ENCODE data around the gene MYBBP1A.

- no peak for TF ChIP-seq CEBPG (CRISPR knock-in tag; IDR thresholded peaks at IDR 0.05)
- no peak for TF ChIP-seq CEBPG (tag; conservative IDR thresholded peaks at IDR 0.05 in 1 of 2, IDR thresholded peaks at IDR 0.05 in 1 of 2)
- peak; percentile 68; the same call in 1 of the 2 replicates for TF ChIP-seq BCOR (IDR thresholded peaks at IDR 0.05)
- no peak for TF ChIP-seq POLR2A (conservative IDR thresholded peaks at IDR 0.05)
- no peak for TF ChIP-seq PHF8 (IDR thresholded peaks at IDR 0.05; ENCODE audit: borderline replicate concordance, low read length)
- TF ChIP-seq ASH1L (IDR thresholded peaks at IDR 0.05; ENCODE audit: borderline replicate concordance, low read depth, partially characterized antibody): no peak
- no peak for TF ChIP-seq SREBF2 (CRISPR knock-in tag; IDR thresholded peaks at IDR 0.05)
- TF ChIP-seq HDAC6 (IDR thresholded peaks at IDR 0.05; ENCODE audit: low read depth, low read length): no peak
- no peak for TF ChIP-seq MXI1 (IDR thresholded peaks at IDR 0.05; ENCODE audit: low read depth, low read length)
- no peak for TF ChIP-seq NR2F6 (CRISPR knock-in tag; IDR thresholded peaks at IDR 0.05)
- no peak for TF ChIP-seq THAP7 (CRISPR knock-in tag; IDR thresholded peaks at IDR 0.05)
Measured at GRCh38 chr17:4507361-4508111, 47.6 kb downstream of the MYBBP1A start.

Data from K562 (cell line).